K562 (cell line): ENCODE results near the gene CEMP1.
"Not testable (repeated sequence)": the region's sequence is repeated elsewhere in the genome, so short reads cannot be mapped to it uniquely, and the experiment has no call there.

Source experiments
- CEBPB ChIP-seq: fragments of 450-650 bp; IDR thresholded peaks from 2 replicates; pipeline ENCODE4 v1.6.1; 2016; ENCODE audit warnings: missing genetic modification characterization, missing compliant biosample characterization
- CTCF ChIP-seq, 3 experiments: IDR thresholded peaks in 2 of 3; conservative IDR thresholded peaks in 1 of 3; 2 replicates each; pipeline ENCODE4 v1.5.1; 2011 to 2012; ENCODE audit warnings: low read length in 3 of 3, mild to moderate bottlenecking in 3 of 3, control low read depth in 2 of 3, improper control_type of control experiment in 1 of 3, inconsistent platforms in 1 of 3, low read depth in 1 of 3, mixed read lengths in 1 of 3, moderate library complexity in 1 of 3; ENCODE audit not compliant: insufficient read depth in 2 of 3
- ELF1 ChIP-seq: fragments of 200-800 bp; sonication (Bioruptor generic); IDR thresholded peaks from 2 replicates; pipeline ENCODE4 v1.6.1; 2016; ENCODE audit warnings: missing genetic modification characterization, missing compliant biosample characterization
- HINFP ChIP-seq: fragments of 450-650 bp; conservative IDR thresholded peaks from 2 replicates; pipeline ENCODE4 v1.6.1; 2016; ENCODE audit warnings: missing genetic modification characterization, low read depth, mild to moderate bottlenecking, control low read depth, missing compliant biosample characterization
- HNRNPH1 ChIP-seq: fragments of 200-400 bp; formaldehyde crosslinking; optimal IDR thresholded peaks from 2 replicates; pipeline ENCODE3; 2017; ENCODE audit warnings: low read depth, mild to moderate bottlenecking, low read length, moderate library complexity
- NR2C2 ChIP-seq, 2 experiments: fragments of 200-800 bp in 1 of 2; sonication (Bioruptor generic) in 1 of 2; sonication (generic) in 1 of 2; formaldehyde crosslinking in 1 of 2; IDR thresholded peaks; 2 replicates each; pipeline versions ENCODE4 v1.6.1 to v1.8.0; 2016 to 2022; ENCODE audit warnings: mild to moderate bottlenecking in 1 of 2, missing compliant biosample characterization in 1 of 2, missing genetic modification characterization in 1 of 2, missing genetic modification reagents in 1 of 2
- PYGO2 ChIP-seq: fragments of 450-650 bp; IDR thresholded peaks from 2 replicates; pipeline ENCODE4 v1.6.1; 2016; ENCODE audit warnings: mild to moderate bottlenecking, missing genetic modification characterization, moderate library complexity, missing compliant biosample characterization
- TAF9B ChIP-seq: fragments of 450-650 bp; IDR thresholded peaks from 2 replicates; pipeline ENCODE4 v1.6.1; 2018; ENCODE audit warnings: mild to moderate bottlenecking; ENCODE audit not compliant: partially characterized antibody
- ZNF12 ChIP-seq: sonication (generic); formaldehyde crosslinking; IDR thresholded peaks from 2 replicates; pipeline ENCODE4 v1.4.0; 2020; ENCODE audit warnings: mild to moderate bottlenecking, missing genetic modification reagents
- ZNF41 ChIP-seq: fragments of 250-450 bp; sonication (Bioruptor Pico); conservative IDR thresholded peaks from 2 replicates; pipeline ENCODE4 v1.4.0; 2020; ENCODE audit warnings: mild to moderate bottlenecking
- ZNF561 ChIP-seq: fragments of 450-650 bp; formaldehyde crosslinking; conservative IDR thresholded peaks from 2 replicates; pipeline ENCODE4 v1.4.0; 2020; ENCODE audit warnings: mild to moderate bottlenecking, moderate library complexity
- TF ChIP-seq, protein P1 (sequence below), 2 experiments: IDR thresholded peaks; 2 replicates each; pipeline ENCODE4 v1.6.1; 2011; ENCODE audit warnings: borderline replicate concordance in 1 of 2, control low read depth in 1 of 2, low read depth in 1 of 2, low read length in 1 of 2, mild to moderate bottlenecking in 1 of 2, mixed read lengths in 1 of 2, moderate library complexity in 1 of 2; ENCODE audit not compliant: insufficient read depth in 1 of 2, insufficient read length in 1 of 2, poor library complexity in 1 of 2, severe bottlenecking in 1 of 2; ENCODE audit errors: extremely low read depth in 1 of 2
- TF ChIP-seq, protein P2 (sequence below): sonication (generic); formaldehyde crosslinking; IDR thresholded peaks from 2 replicates; pipeline ENCODE4 v1.8.0; 2023; ENCODE audit warnings: mild to moderate bottlenecking, missing genetic modification reagents

- not testable (repeated sequence) for TF ChIP-seq ZNF561 (CRISPR knock-in tag); CTCF (IDR thresholded peaks at IDR 0.05 in 2 of 3, conservative IDR thresholded peaks at IDR 0.05 in 1 of 3; ENCODE audit: insufficient read depth in 2 of 3, low read depth in 1 of 3, low read length in 3 of 3); HNRNPH1; ZNF41; TAF9B; CEBPB (tag); HINFP (tag); ZNF12 (CRISPR knock-in tag); PYGO2; ELF1 (tag); NR2C2 (CRISPR knock-in tag; IDR thresholded peaks at IDR 0.05); NR2C2 (tag; IDR thresholded peaks at IDR 0.05)
- TF ChIP-seq, protein P1, sequence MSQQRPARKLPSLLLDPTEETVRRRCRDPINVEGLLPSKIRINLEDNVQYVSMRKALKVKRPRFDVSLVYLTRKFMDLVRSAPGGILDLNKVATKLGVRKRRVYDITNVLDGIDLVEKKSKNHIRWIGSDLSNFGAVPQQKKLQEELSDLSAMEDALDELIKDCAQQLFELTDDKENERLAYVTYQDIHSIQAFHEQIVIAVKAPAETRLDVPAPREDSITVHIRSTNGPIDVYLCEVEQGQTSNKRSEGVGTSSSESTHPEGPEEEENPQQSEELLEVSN (IDR thresholded peaks at IDR 0.05; ENCODE audit: borderline replicate concordance in 1 of 2, extremely low read depth in 1 of 2, insufficient read depth in 1 of 2, insufficient read length in 1 of 2, low read depth in 1 of 2, low read length in 1 of 2, poor library complexity in 1 of 2, severe bottlenecking in 1 of 2): not testable (repeated sequence)
- TF ChIP-seq, protein P2, sequence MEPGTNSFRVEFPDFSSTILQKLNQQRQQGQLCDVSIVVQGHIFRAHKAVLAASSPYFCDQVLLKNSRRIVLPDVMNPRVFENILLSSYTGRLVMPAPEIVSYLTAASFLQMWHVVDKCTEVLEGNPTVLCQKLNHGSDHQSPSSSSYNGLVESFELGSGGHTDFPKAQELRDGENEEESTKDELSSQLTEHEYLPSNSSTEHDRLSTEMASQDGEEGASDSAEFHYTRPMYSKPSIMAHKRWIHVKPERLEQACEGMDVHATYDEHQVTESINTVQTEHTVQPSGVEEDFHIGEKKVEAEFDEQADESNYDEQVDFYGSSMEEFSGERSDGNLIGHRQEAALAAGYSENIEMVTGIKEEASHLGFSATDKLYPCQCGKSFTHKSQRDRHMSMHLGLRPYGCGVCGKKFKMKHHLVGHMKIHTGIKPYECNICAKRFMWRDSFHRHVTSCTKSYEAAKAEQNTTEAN: not testable (repeated sequence)
Measured at GRCh38 chr16:2572704-2573103, 41.5 kb upstream of the CEMP1 start.
